Heart left ventricle (tissue), 16 donors: Measurements from ENCODE around the gene SSC5D. TPM values are rescaled to one million over a fixed set of nuclear protein-coding genes. Genes with fewer than 3 reads are reported as not detected.

Experiments
- ATAC-seq, 4 donors: fragments of 200-7000 bp; cut with Tn5 transposase; one replicate each; pipeline ENCODE4 v1.9.1; 2020 to 2022; ENCODE audit warnings: moderate library complexity in 4 of 4, mild to moderate bottlenecking in 3 of 4, moderate number of reproducible peaks in 1 of 4
- DNase-seq, 5 donors: peaks; one replicate each; pipeline ENCODE4 v3.0.0-alpha.2; 2020
- H3K27ac ChIP-seq, 12 donors: fragments of 200-600 bp; sonication (generic) in 4 of 12; one replicate each; pipeline versions ENCODE4 v1.5.0 to v1.8.0; 2016 to 2022; ENCODE audit warnings: mild to moderate bottlenecking in 2 of 12
- H3K27me3 ChIP-seq, 9 donors: fragments of 200-600 bp; sonication (generic) in 2 of 9; one replicate each; pipeline versions ENCODE4 v1.5.1 to v1.8.0; 2016 to 2022; ENCODE audit warnings: mild to moderate bottlenecking in 3 of 9
- H3K36me3 ChIP-seq, 9 donors: fragments of 200-600 bp; sonication (generic) in 2 of 9; one replicate each; pipeline versions ENCODE4 v1.5.0 to v1.8.0; 2018 to 2022; ENCODE audit warnings: mild to moderate bottlenecking in 2 of 9
- H3K4me1 ChIP-seq, 12 donors: fragments of 200-600 bp; sonication (generic) in 4 of 12; one replicate each; pipeline versions ENCODE4 v1.5.0 to v1.8.0; 2016 to 2022; ENCODE audit warnings: mild to moderate bottlenecking in 3 of 12
- H3K4me3 ChIP-seq, 12 donors: fragments of 200-600 bp; sonication (generic) in 4 of 12; one replicate each; pipeline versions ENCODE4 v1.5.0 to v1.8.0; 2017 to 2022; ENCODE audit warnings: mild to moderate bottlenecking in 9 of 12, moderate library complexity in 4 of 12
- H3K9me3 ChIP-seq, 12 donors: fragments of 200-600 bp; sonication (generic) in 4 of 12; one replicate each; pipeline versions ENCODE4 v1.5.0 to v1.8.0; 2016 to 2022; ENCODE audit warnings: mild to moderate bottlenecking in 1 of 12
- CTCF ChIP-seq, 12 donors: fragments of 200-600 bp; sonication (generic) in 4 of 12; IDR thresholded peaks; one replicate each; pipeline versions ENCODE4 v1.5.0 to v1.8.0; 2018 to 2022; ENCODE audit warnings: antibody characterized with exemption in 12 of 12, mild to moderate bottlenecking in 5 of 12
- POLR2A ChIP-seq, 2 donors: fragments of 450-650 bp; IDR thresholded peaks; one replicate each; pipeline ENCODE4 v1.6.1; 2017; ENCODE audit warnings: antibody characterized with exemption in 2 of 2, mild to moderate bottlenecking in 2 of 2, moderate library complexity in 2 of 2
- WGBS, 4 donors: extraction: QIAGEN DNeasy Blood & Tissue Kit in 2 of 4; methylation state at CpG; one replicate each; pipeline versions ENCODE4 v1.1.5 to v1.1.7; 2013 to 2018; 5-methylcytosine and 5-hydroxymethylcytosine counted together
- intact Hi-C, 10 donors: fragments of 100-400 bp; cut with DNase I; formaldehyde crosslinking; loops; one replicate each; pipeline versions ENCODE4 v1.11.1 to v1.14.2; 2022
- polyA plus RNA-seq, 2 donors: library from polyadenylated mRNA; stranded (reverse); fragments of 200-250 nt; gene quantifications; one replicate each; pipeline ENCODE4 v1.2.3, GENCODE V29; 2013
- total RNA-seq, 9 donors: library from RNA; depleted of rRNA in 2 of 9; stranded (reverse); fragments of >200 nt in 2 of 9; fragmentation: NEBNext Ultra II Directional in 3 of 9; extraction: Animal tissue kit (Norgen Biotek cat#: 25700) in 3 of 9; gene quantifications; one replicate each; pipeline versions ENCODE4 v1.1.0 to v1.2.4, GENCODE V29; 2016 to 2023
- donor health status: ischemic (EF 13 %, LVEDD 7.1; RV severe dilation, severe dysfunction).
- donor health status: healthy with polysubstance abuse.
- donor health status: DM: no; HTN: yes; CAD: no.
- donor health status: DM: no; HTN: no; CAD: no.
- donor health status: ischemic (EF 25% LVEDD 6.9; RV normal size, moderate dysfunction).
- donor health status: ischemic (EF 25% LVEDD 5.7; RV mildly dilated, moderate dysfunction).
- donor health status: healthy.
- donor health status: DM: yes; HTN: yes; CAD: no.
- donor health status: ischemic (EF 35%, LVEDD 5.7; RV mildly dilated, moderate dysfunction).
- donor health status: nonischemic (EF 11% LVEDD 7.7; RV severe dilation, severe dysfunction).
- donor health status: DM: yes; HTN: yes; CAD: no.
- donor health status: PGD.
- donor health status: ischemic (EF 29% LVEDD 5.4; RV normal size, mild dysfunction).
- donor health status: nonischemic (EF 23%, LVEDD 6.1; RV moderate dilation, normal function).

The SSC5D gene
- total and polyA plus RNA-seq, 11 donors, result 0.91 to 6.2 (median 3.1) TPM

GRCh38 chr19:55452749-55453346 is 35.4 kb upstream of the SSC5D start:
- TF ChIP-seq CTCF (IDR thresholded peaks at IDR 0.05), result peak in 2 of 12 donors; percentile 10 to 22
- no peak for TF ChIP-seq POLR2A (IDR thresholded peaks at IDR 0.05)
- Histone ChIP-seq H3K4me3 (peak overlapping the region in 2 of 12 donors; percentile 21 to 29), H3K27ac (no peak overlapping the region), H3K9me3 (no peaks in the 10 kb centered on the region), H3K36me3 (peaks cover 0 to 16% (median 7%) of the 10 kb centered on the region in 9 donors), H3K4me1 (peaks cover 0 to 23% (median 11%) of the 10 kb centered on the region in 12 donors), H3K27me3 (peaks cover 14 to 35% (median 21%) of the 10 kb centered on the region in 9 donors)
- 17 to 23% (median 21%) methylated on average over 31 to 34 of the region's 34 CpGs for WGBS, 4 donors
- ATAC-seq (peak; percentile 47 to 89 (median 78)), DNase-seq (peak; percentile 65 to 85 (median 72))
- intact Hi-C loops, result loop anchor here in 1 of 10 donors (10.0 kb wide), 1 partner anchor 308 kb away; the partner anchor contains the start of gene TNNT1

- ATAC-seq, result no peak
- intact Hi-C loops, result loop anchor here in 1 of 10 donors (10.0 kb wide), 1 partner anchor 309 kb away; the partner anchor contains the start of gene TNNT1
- Histone ChIP-seq H3K27ac (no peak overlapping the region), H3K27me3 (peaks cover 14 to 35% (median 21%) of the 10 kb centered on the region in 9 donors), H3K4me1 (peaks cover 0 to 23% (median 11%) of the 10 kb centered on the region in 12 donors), H3K4me3 (no peak overlapping the region), H3K9me3 (no peaks in the 10 kb centered on the region), H3K36me3 (peaks cover 0 to 16% (median 7%) of the 10 kb centered on the region in 9 donors)
- TF ChIP-seq CTCF (IDR thresholded peaks at IDR 0.05), result no peak
- no peak for TF ChIP-seq POLR2A (IDR thresholded peaks at IDR 0.05)
- DNase-seq, result no peak
- WGBS, 4 donors, result 91 to 96% (median 94%) methylated on average over 12 of the region's 12 CpGs
These were observed 34.5 kb upstream of the SSC5D start for GRCh38 chr19:55453511-55454260.

GRCh38 chr19:55454787-55455243 is 33.4 kb upstream of the SSC5D start:
- H3K36me3 ChIP-seq, result peaks cover 0 to 16% (median 7%) of the 10 kb centered on the region in 9 donors
- peaks cover 0 to 26% (median 12%) of the 10 kb centered on the region in 12 donors for H3K4me1 ChIP-seq
- TF ChIP-seq CTCF (IDR thresholded peaks at IDR 0.05), result peak; percentile 21 to 56 (median 44)
- no peak for TF ChIP-seq POLR2A (IDR thresholded peaks at IDR 0.05)
- peaks cover 11 to 28% (median 16%) of the 10 kb centered on the region in 9 donors for H3K27me3 ChIP-seq
- no peak overlapping the region for H3K4me3 ChIP-seq
- intact Hi-C loops, result loop anchor here in 2 of 10 donors (5.0 to 10.0 kb wide), 2 partner anchors 263 to 310 kb away; partner anchors contain the start of gene TNNT1 (in 1 of the 2)
- no peaks in the 10 kb centered on the region for H3K9me3 ChIP-seq
- ATAC-seq, result peak in 1 of 4 donors; percentile 21
- no peak overlapping the region for H3K27ac ChIP-seq
- DNase-seq, result no peak
- 74 to 80% (median 79%) methylated on average over 14 of the region's 14 CpGs for WGBS, 4 donors
